NB4 (cell line): ENCODE data around the gene CYTH3.
A peak's percentile ranks its signal among the peaks of the same experiment; 100 is the strongest.

ENCODE experiments used
- DNase-seq: peaks from one replicate; pipeline ENCODE4 v3.0.0; 2010; ENCODE audit warnings: low read depth
- H3K4me3 ChIP-seq: one replicate; pipeline ENCODE4 v1.5.1; 2011; ENCODE audit warnings: mild to moderate bottlenecking, low read depth, low read length, moderate library complexity
- CTCF ChIP-seq: IDR thresholded peaks from one replicate; pipeline ENCODE4 v1.5.1; 2012; ENCODE audit warnings: low read depth, low read length
- MAX ChIP-seq: IDR thresholded peaks from 2 replicates; pipeline ENCODE4 v1.6.1; 2011; ENCODE audit warnings: low read depth, low read length
- MYC ChIP-seq: IDR thresholded peaks from 2 replicates; pipeline ENCODE4 v1.6.1; 2011; ENCODE audit warnings: low read depth, low read length
- POLR2A ChIP-seq: IDR thresholded peaks from 2 replicates; pipeline ENCODE4 v1.6.1; 2011; ENCODE audit warnings: mild to moderate bottlenecking; ENCODE audit not compliant: insufficient read length; ENCODE audit errors: extremely low read depth

The CYTH3 gene

GRCh38 chr7:6221340-6222319, 50.8 kb downstream of the CYTH3 start:
- H3K4me3 ChIP-seq, result no peak overlapping the region
- DNase-seq, result peak; percentile 86
- TF ChIP-seq POLR2A (no peak), CTCF (no peak), MAX (no peak), MYC (peak; percentile 51)

GRCh38 chr7:6218329-6218728, 54.1 kb downstream of the CYTH3 start:
- no peak overlapping the region for H3K4me3 ChIP-seq
- TF ChIP-seq POLR2A (no peak), MYC (no peak), MAX (no peak), CTCF (no peak)
- DNase-seq, result no peak

GRCh38 chr7:6212008-6212407, 60.4 kb downstream of the CYTH3 start:
- no peak overlapping the region for H3K4me3 ChIP-seq
- no peak for DNase-seq
- no peak for TF ChIP-seq MAX
- no peak for TF ChIP-seq CTCF
- no peak for TF ChIP-seq POLR2A
- no peak for TF ChIP-seq MYC

- no peak for DNase-seq
Measured at GRCh38 chr7:6210621-6211372, 61.6 kb downstream of the CYTH3 start.

GRCh38 chr7:6209340-6209739, 63.1 kb downstream of the CYTH3 start:
- no peak overlapping the region for H3K4me3 ChIP-seq
- DNase-seq, result no peak
- TF ChIP-seq POLR2A (no peak), MAX (no peak), CTCF (no peak), MYC (no peak)

More at GRCh38 chr7:6210621-6211372, 61.6 kb downstream of the CYTH3 start:
- TF ChIP-seq POLR2A (no peak), MAX (no peak)
- no peak overlapping the region for H3K4me3 ChIP-seq

GRCh38 chr7:6208573-6209328, 63.7 kb downstream of the CYTH3 start:
- DNase-seq, result no peak
- TF ChIP-seq MYC (no peak), POLR2A (no peak), CTCF (no peak), MAX (no peak)
- no peak overlapping the region for H3K4me3 ChIP-seq
